Measurements from ENCODE around the gene FKBP15. TPM values are rescaled to one million over a fixed set of nuclear protein-coding genes. Genes with fewer than 3 reads are reported as not detected.

Gene FKBP15
- total and polyA plus RNA-seq, 2 experiments from 2014 or later, result 7.9 to 14.9 TPM

GRCh38 chr9:113139953-113140352, 81.1 kb downstream of the FKBP15 start:
- no peak overlapping the region for H3K4me3 Mint-ChIP-seq
- no peaks in the 10 kb centered on the region for H3K27me3 ChIP-seq (ENCODE audit: insufficient read depth)
- no peaks in the 10 kb centered on the region for H3K36me3 ChIP-seq (ENCODE audit: insufficient read depth)
- no peaks in the 10 kb centered on the region for H3F3A ChIP-seq (replicated peaks; ENCODE audit: low read depth)
- no peak overlapping the region for H3K27ac ChIP-seq (ENCODE audit: low read depth)
- H3K36me3 Mint-ChIP-seq (ENCODE audit: low read depth), result no peaks in the 10 kb centered on the region
- H3K79me2 ChIP-seq (replicated peaks; ENCODE audit: insufficient read depth), result no peaks in the 10 kb centered on the region
- H2AFZ ChIP-seq, result no peak overlapping the region
- TF ChIP-seq POLR2AphosphoS5 (IDR thresholded peaks at IDR 0.05; ENCODE audit: low read depth), result no peak
- no peak for TF ChIP-seq STAT1 (IDR thresholded peaks at IDR 0.05; ENCODE audit: unreplicated experiment)
- no peak for TF ChIP-seq NANOG (IDR thresholded peaks at IDR 0.05; ENCODE audit: borderline replicate concordance)
- TF ChIP-seq ZNF462 (CRISPR knock-in tag; IDR thresholded peaks at IDR 0.05), result no peak
- TF ChIP-seq, protein P1, sequence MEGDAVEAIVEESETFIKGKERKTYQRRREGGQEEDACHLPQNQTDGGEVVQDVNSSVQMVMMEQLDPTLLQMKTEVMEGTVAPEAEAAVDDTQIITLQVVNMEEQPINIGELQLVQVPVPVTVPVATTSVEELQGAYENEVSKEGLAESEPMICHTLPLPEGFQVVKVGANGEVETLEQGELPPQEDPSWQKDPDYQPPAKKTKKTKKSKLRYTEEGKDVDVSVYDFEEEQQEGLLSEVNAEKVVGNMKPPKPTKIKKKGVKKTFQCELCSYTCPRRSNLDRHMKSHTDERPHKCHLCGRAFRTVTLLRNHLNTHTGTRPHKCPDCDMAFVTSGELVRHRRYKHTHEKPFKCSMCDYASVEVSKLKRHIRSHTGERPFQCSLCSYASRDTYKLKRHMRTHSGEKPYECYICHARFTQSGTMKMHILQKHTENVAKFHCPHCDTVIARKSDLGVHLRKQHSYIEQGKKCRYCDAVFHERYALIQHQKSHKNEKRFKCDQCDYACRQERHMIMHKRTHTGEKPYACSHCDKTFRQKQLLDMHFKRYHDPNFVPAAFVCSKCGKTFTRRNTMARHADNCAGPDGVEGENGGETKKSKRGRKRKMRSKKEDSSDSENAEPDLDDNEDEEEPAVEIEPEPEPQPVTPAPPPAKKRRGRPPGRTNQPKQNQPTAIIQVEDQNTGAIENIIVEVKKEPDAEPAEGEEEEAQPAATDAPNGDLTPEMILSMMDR (conservative IDR thresholded peaks at IDR 0.05; ENCODE audit: low read depth in 2 of 2), result no peak
- no peak for TF ChIP-seq EZH2 (IDR thresholded peaks at IDR 0.05; ENCODE audit: low read depth, unreplicated experiment)
- no peak for TF ChIP-seq CREB1 (CRISPR knock-in tag; IDR thresholded peaks at IDR 0.05; ENCODE audit: low read depth)
- TF ChIP-seq ETS1 (IDR thresholded peaks at IDR 0.05), result no peak
- TF ChIP-seq ZNF114 (CRISPR knock-in tag; IDR thresholded peaks at IDR 0.05), result no peak
- no peak for TF ChIP-seq ZNF331 (CRISPR knock-in tag; IDR thresholded peaks at IDR 0.05; ENCODE audit: low read depth)
- TF ChIP-seq REST (IDR thresholded peaks at IDR 0.05; ENCODE audit: unreplicated experiment), result no peak
- no peak for TF ChIP-seq JUNB (IDR thresholded peaks at IDR 0.05; ENCODE audit: unreplicated experiment)
- TF ChIP-seq EZH2phosphoT487 (IDR thresholded peaks at IDR 0.05; ENCODE audit: unreplicated experiment), result no peak
- no peak for DNase-seq (ENCODE audit: low spot score)
- H3K4me1 ChIP-seq (ENCODE audit: insufficient read depth), result no peaks in the 10 kb centered on the region
- peaks cover 14% of the 10 kb centered on the region; the same call in 2 of the 3 replicates for H3K9me3 Mint-ChIP-seq
- no peaks in the 10 kb centered on the region for H3K9me2 ChIP-seq (ENCODE audit: insufficient read depth)
- H3K4me1 Mint-ChIP-seq, result peaks cover 5% of the 10 kb centered on the region
- no peak overlapping the region for H3K4me2 ChIP-seq
- H3K4me3 ChIP-seq, result no peak overlapping the region
- H4K20me1 ChIP-seq (replicated peaks; ENCODE audit: insufficient read depth), result no peaks in the 10 kb centered on the region
- ATAC-seq, result no peak
- no peak overlapping the region for H3K27ac Mint-ChIP-seq
- no peaks in the 10 kb centered on the region for H3K27me3 Mint-ChIP-seq (ENCODE audit: insufficient read depth, low read depth, poor library complexity)

All from GM23338 (cell line).